GM23338 (cell line): ENCODE data around the gene KLHL6. TPM values are rescaled to one million over a fixed set of nuclear protein-coding genes. Genes with fewer than 3 reads are reported as not detected.
A peak's percentile ranks its signal among the peaks of the same experiment; 100 is the strongest.

Source experiments
- ATAC-seq: fragments of 200-7000 bp; cut with Tn5 transposase; 3 replicates; pipeline ENCODE4 v1.9.1; 2020
- DNase-seq: peaks from one replicate; pipeline ENCODE4 v3.0.0-alpha.2; 2015; ENCODE audit warnings: low spot score
- H2AFZ ChIP-seq: fragments of 200-600 bp; sonication (generic); 2 replicates; pipeline ENCODE4 v1.8.0; 2016; ENCODE audit warnings: antibody characterized with exemption, mild to moderate bottlenecking, moderate library complexity
- H3F3A ChIP-seq: fragments of 200-600 bp; sonication (generic); replicated peaks from 2 replicates; pipeline ENCODE4 v1.8.0; 2017; ENCODE audit warnings: antibody characterized with exemption, mixed run types, low read depth
- H3K27ac ChIP-seq: fragments of 200-600 bp; sonication (generic); 2 replicates; pipeline ENCODE4 v1.6.1; 2016; ENCODE audit warnings: low read depth
- H3K27me3 ChIP-seq: fragments of 200-600 bp; sonication (generic); 2 replicates; pipeline ENCODE4 v1.8.0; 2016; ENCODE audit warnings: mild to moderate bottlenecking, mixed run types, moderate library complexity; ENCODE audit not compliant: insufficient read depth
- H3K36me3 ChIP-seq: fragments of 200-600 bp; sonication (generic); 2 replicates; pipeline ENCODE4 v1.8.0; 2016; ENCODE audit warnings: mild to moderate bottlenecking; ENCODE audit not compliant: insufficient read depth
- H3K4me1 ChIP-seq: fragments of 200-600 bp; sonication (generic); 2 replicates; pipeline ENCODE4 v1.8.0; 2016; ENCODE audit warnings: mild to moderate bottlenecking, moderate library complexity; ENCODE audit not compliant: insufficient read depth
- H3K4me2 ChIP-seq: fragments of 200-600 bp; sonication (generic); 2 replicates; pipeline ENCODE4 v1.7.1; 2017; ENCODE audit warnings: mixed run types
- H3K4me3 ChIP-seq: fragments of 200-600 bp; sonication (generic); 2 replicates; pipeline ENCODE4 v1.6.1; 2016; ENCODE audit warnings: mixed run types
- H3K79me2 ChIP-seq: fragments of 200-600 bp; sonication (generic); replicated peaks from 2 replicates; pipeline ENCODE4 v1.8.0; 2017; ENCODE audit warnings: mild to moderate bottlenecking; ENCODE audit not compliant: insufficient read depth
- H3K9me2 ChIP-seq: fragments of 200-600 bp; sonication (generic); 2 replicates; pipeline ENCODE4 v1.8.0; 2017; ENCODE audit not compliant: insufficient read depth
- H4K20me1 ChIP-seq: fragments of 200-600 bp; sonication (generic); replicated peaks from 2 replicates; pipeline ENCODE4 v1.8.0; 2017; ENCODE audit warnings: mild to moderate bottlenecking; ENCODE audit not compliant: insufficient read depth
- H3K27ac Mint-ChIP-seq: 2 replicates; pipeline ENCODE4 v1.8.0; 2020; ENCODE audit warnings: inconsistent platforms, mild to moderate bottlenecking, moderate library complexity, mixed read lengths
- H3K27me3 Mint-ChIP-seq: 3 replicates; pipeline ENCODE4 v1.8.0; 2022; ENCODE audit warnings: low read depth, mild to moderate bottlenecking, moderate library complexity, mixed read lengths, inconsistent platforms; ENCODE audit not compliant: insufficient read depth, poor library complexity
- H3K36me3 Mint-ChIP-seq: 3 replicates; pipeline ENCODE4 v1.8.0; 2021; ENCODE audit warnings: low read depth, mild to moderate bottlenecking, inconsistent platforms, moderate library complexity, mixed read lengths
- H3K4me1 Mint-ChIP-seq: 3 replicates; pipeline ENCODE4 v1.8.0; 2020; ENCODE audit warnings: mild to moderate bottlenecking, inconsistent platforms, mixed read lengths
- H3K4me3 Mint-ChIP-seq: 3 replicates; pipeline ENCODE4 v1.8.0; 2021; ENCODE audit warnings: moderate library complexity, mild to moderate bottlenecking, inconsistent platforms, mixed read lengths
- H3K9me3 Mint-ChIP-seq: 3 replicates; pipeline ENCODE4 v1.8.0; 2020; ENCODE audit warnings: moderate library complexity, mild to moderate bottlenecking, inconsistent platforms, mixed read lengths
- CREB1 ChIP-seq: fragments of 250-450 bp; sonication (Bioruptor Pico); IDR thresholded peaks from 2 replicates; pipeline ENCODE4 v1.5.0; 2020; ENCODE audit warnings: low read depth, mild to moderate bottlenecking, moderate library complexity
- EZH2 ChIP-seq: fragments of 200-600 bp; sonication (generic); IDR thresholded peaks from one replicate; pipeline ENCODE4 v1.8.0; 2017; ENCODE audit warnings: antibody characterized with exemption, mild to moderate bottlenecking, low read depth; ENCODE audit not compliant: unreplicated experiment
- EZH2phosphoT487 ChIP-seq: fragments of 200-600 bp; sonication (generic); IDR thresholded peaks from one replicate; pipeline ENCODE4 v1.8.1; 2018; ENCODE audit warnings: antibody characterized with exemption; ENCODE audit not compliant: unreplicated experiment
- JUNB ChIP-seq: IDR thresholded peaks from one replicate; pipeline ENCODE4 v1.6.1; 2016; ENCODE audit warnings: antibody characterized with exemption; ENCODE audit not compliant: unreplicated experiment
- NANOG ChIP-seq: IDR thresholded peaks from 2 replicates; pipeline ENCODE4 v1.6.1; 2016; ENCODE audit warnings: antibody characterized with exemption, borderline replicate concordance
- POLR2AphosphoS5 ChIP-seq: IDR thresholded peaks from 2 replicates; pipeline ENCODE4 v1.6.1; 2016; ENCODE audit warnings: antibody characterized with exemption, low read depth
- STAT1 ChIP-seq: IDR thresholded peaks from one replicate; pipeline ENCODE4 v1.6.1; 2016; ENCODE audit warnings: antibody characterized with exemption; ENCODE audit not compliant: unreplicated experiment
- ZNF114 ChIP-seq: fragments of 250-450 bp; sonication (Bioruptor Pico); IDR thresholded peaks from 2 replicates; pipeline ENCODE4 v1.5.0; 2020; ENCODE audit warnings: mild to moderate bottlenecking, moderate library complexity
- ZNF331 ChIP-seq: fragments of 250-450 bp; sonication (Bioruptor Pico); IDR thresholded peaks from 2 replicates; pipeline ENCODE4 v1.5.0; 2020; ENCODE audit warnings: low read depth, mild to moderate bottlenecking, moderate library complexity
- polyA plus RNA-seq: library from polyadenylated mRNA; unstranded; fragments of >200 nt; fragmentation: Nextera tagmentation; extraction: Ambion mirVana; gene quantifications from 2 replicates; pipeline ENCODE4 v1.2.1, GENCODE V29; 2016
- total RNA-seq: library from RNA; depleted of rRNA; stranded (reverse); fragments of >200 nt; shearing (Covaris generic); gene quantifications from 2 replicates; pipeline ENCODE4 v1.2.3, GENCODE V29; 2014
- TF ChIP-seq, protein P1 (sequence below): IDR thresholded peaks from 2 replicates; pipeline ENCODE4 v1.6.1; 2016; ENCODE audit warnings: antibody characterized with exemption
- TF ChIP-seq, protein P2 (sequence below): fragments of 250-450 bp; sonication (Bioruptor Pico); IDR thresholded peaks from 2 replicates; pipeline ENCODE4 v1.5.0; 2020; ENCODE audit warnings: mild to moderate bottlenecking, moderate library complexity
- TF ChIP-seq, protein P3 (sequence below): IDR thresholded peaks from one replicate; pipeline ENCODE4 v1.6.1; 2018; ENCODE audit warnings: antibody characterized with exemption; ENCODE audit not compliant: unreplicated experiment
- TF ChIP-seq, protein P4 (sequence below), 2 experiments: fragments of 200-600 bp in 1 of 2; sonication (generic) in 1 of 2; conservative IDR thresholded peaks; 2 replicates each; pipeline versions ENCODE4 v1.5.1 to v1.6.1; 2016 to 2017; ENCODE audit warnings: antibody characterized with exemption in 2 of 2, low read depth in 2 of 2, mild to moderate bottlenecking in 2 of 2, moderate library complexity in 1 of 2

The KLHL6 gene
- total and polyA plus RNA-seq, 2 experiments from 2014 or later = not detected

DNA sequence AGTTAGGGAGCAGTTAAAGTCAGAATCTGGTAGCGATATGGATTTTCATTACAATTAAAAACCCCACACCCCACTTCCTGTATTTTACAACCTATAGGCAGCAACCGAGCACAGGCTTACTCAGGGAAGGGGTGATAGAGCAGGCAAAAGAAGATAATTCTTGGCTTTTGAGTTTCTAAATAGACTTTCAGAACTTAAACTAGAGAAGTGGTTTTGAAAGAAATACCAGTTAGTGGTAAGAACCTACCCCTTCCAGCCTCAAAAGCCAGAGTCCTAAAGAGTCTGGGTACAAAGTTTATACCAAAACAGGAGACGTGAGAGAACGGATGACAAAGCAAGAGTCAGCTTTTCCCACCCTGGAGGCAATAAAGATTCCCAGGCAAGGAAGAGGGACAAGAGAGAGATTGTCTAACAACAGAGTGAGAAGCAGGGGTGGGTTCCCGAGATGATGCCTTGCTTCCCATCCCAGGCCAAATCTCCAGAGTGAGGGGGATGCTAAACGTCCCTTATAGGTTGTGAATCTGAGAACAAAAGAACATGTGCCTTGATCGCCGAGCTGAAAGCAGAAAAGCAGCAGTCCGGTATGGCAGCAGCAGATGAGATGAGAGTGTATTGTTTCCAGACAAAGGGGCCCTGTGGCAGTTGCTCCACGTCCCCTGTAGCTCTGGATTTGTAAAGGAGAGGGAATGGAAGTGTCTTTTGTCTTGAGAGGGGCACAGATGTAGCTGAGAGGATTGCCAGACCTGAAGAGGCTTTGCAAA, 36.8 kb downstream of the KLHL6 start:
- ATAC-seq (peak; percentile 71), DNase-seq (peak; percentile 22)
- no peaks in the 10 kb centered on the region for H3K27me3 ChIP-seq
- H3K4me3 ChIP-seq = 0 out of 2 replicates have a peak overlapping the region, but pooled peaks have one; percentile 18
- TF ChIP-seq CREB1 (CRISPR knock-in tag) (no peak), ZNF114 (CRISPR knock-in tag) (no peak), POLR2AphosphoS5 (no peak), EZH2phosphoT487 (no peak), ZNF331 (CRISPR knock-in tag) (no peak), JUNB (no peak), NANOG (no peak), STAT1 (no peak), EZH2 (no peak)
- TF ChIP-seq, protein P1, sequence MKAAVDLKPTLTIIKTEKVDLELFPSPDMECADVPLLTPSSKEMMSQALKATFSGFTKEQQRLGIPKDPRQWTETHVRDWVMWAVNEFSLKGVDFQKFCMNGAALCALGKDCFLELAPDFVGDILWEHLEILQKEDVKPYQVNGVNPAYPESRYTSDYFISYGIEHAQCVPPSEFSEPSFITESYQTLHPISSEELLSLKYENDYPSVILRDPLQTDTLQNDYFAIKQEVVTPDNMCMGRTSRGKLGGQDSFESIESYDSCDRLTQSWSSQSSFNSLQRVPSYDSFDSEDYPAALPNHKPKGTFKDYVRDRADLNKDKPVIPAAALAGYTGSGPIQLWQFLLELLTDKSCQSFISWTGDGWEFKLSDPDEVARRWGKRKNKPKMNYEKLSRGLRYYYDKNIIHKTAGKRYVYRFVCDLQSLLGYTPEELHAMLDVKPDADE = no peak
- TF ChIP-seq, protein P2, sequence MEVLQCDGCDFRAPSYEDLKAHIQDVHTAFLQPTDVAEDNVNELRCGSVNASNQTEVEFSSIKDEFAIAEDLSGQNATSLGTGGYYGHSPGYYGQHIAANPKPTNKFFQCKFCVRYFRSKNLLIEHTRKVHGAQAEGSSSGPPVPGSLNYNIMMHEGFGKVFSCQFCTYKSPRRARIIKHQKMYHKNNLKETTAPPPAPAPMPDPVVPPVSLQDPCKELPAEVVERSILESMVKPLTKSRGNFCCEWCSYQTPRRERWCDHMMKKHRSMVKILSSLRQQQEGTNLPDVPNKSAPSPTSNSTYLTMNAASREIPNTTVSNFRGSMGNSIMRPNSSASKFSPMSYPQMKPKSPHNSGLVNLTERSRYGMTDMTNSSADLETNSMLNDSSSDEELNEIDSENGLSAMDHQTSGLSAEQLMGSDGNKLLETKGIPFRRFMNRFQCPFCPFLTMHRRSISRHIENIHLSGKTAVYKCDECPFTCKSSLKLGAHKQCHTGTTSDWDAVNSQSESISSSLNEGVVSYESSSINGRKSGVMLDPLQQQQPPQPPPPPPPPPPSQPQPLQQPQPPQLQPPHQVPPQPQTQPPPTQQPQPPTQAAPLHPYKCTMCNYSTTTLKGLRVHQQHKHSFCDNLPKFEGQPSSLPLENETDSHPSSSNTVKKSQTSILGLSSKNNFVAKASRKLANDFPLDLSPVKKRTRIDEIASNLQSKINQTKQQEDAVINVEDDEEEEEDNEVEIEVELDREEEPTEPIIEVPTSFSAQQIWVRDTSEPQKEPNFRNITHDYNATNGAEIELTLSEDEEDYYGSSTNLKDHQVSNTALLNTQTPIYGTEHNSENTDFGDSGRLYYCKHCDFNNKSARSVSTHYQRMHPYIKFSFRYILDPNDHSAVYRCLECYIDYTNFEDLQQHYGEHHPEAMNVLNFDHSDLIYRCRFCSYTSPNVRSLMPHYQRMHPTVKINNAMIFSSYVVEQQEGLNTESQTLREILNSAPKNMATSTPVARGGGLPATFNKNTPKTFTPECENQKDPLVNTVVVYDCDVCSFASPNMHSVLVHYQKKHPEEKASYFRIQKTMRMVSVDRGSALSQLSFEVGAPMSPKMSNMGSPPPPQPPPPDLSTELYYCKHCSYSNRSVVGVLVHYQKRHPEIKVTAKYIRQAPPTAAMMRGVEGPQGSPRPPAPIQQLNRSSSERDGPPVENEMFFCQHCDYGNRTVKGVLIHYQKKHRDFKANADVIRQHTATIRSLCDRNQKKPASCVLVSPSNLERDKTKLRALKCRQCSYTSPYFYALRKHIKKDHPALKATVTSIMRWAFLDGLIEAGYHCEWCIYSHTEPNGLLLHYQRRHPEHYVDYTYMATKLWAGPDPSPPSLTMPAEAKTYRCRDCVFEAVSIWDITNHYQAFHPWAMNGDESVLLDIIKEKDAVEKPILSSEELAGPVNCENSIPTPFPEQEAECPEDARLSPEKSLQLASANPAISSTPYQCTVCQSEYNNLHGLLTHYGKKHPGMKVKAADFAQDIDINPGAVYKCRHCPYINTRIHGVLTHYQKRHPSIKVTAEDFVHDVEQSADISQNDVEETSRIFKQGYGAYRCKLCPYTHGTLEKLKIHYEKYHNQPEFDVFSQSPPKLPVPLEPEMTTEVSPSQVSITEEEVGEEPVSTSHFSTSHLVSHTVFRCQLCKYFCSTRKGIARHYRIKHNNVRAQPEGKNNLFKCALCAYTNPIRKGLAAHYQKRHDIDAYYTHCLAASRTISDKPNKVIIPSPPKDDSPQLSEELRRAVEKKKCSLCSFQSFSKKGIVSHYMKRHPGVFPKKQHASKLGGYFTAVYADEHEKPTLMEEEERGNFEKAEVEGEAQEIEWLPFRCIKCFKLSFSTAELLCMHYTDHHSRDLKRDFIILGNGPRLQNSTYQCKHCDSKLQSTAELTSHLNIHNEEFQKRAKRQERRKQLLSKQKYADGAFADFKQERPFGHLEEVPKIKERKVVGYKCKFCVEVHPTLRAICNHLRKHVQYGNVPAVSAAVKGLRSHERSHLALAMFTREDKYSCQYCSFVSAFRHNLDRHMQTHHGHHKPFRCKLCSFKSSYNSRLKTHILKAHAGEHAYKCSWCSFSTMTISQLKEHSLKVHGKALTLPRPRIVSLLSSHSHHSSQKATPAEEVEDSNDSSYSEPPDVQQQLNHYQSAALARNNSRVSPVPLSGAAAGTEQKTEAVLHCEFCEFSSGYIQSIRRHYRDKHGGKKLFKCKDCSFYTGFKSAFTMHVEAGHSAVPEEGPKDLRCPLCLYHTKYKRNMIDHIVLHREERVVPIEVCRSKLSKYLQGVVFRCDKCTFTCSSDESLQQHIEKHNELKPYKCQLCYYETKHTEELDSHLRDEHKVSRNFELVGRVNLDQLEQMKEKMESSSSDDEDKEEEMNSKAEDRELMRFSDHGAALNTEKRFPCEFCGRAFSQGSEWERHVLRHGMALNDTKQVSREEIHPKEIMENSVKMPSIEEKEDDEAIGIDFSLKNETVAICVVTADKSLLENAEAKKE (CRISPR knock-in tag) = no peak
- TF ChIP-seq, protein P3, sequence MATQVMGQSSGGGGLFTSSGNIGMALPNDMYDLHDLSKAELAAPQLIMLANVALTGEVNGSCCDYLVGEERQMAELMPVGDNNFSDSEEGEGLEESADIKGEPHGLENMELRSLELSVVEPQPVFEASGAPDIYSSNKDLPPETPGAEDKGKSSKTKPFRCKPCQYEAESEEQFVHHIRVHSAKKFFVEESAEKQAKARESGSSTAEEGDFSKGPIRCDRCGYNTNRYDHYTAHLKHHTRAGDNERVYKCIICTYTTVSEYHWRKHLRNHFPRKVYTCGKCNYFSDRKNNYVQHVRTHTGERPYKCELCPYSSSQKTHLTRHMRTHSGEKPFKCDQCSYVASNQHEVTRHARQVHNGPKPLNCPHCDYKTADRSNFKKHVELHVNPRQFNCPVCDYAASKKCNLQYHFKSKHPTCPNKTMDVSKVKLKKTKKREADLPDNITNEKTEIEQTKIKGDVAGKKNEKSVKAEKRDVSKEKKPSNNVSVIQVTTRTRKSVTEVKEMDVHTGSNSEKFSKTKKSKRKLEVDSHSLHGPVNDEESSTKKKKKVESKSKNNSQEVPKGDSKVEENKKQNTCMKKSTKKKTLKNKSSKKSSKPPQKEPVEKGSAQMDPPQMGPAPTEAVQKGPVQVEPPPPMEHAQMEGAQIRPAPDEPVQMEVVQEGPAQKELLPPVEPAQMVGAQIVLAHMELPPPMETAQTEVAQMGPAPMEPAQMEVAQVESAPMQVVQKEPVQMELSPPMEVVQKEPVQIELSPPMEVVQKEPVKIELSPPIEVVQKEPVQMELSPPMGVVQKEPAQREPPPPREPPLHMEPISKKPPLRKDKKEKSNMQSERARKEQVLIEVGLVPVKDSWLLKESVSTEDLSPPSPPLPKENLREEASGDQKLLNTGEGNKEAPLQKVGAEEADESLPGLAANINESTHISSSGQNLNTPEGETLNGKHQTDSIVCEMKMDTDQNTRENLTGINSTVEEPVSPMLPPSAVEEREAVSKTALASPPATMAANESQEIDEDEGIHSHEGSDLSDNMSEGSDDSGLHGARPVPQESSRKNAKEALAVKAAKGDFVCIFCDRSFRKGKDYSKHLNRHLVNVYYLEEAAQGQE = no peak
- TF ChIP-seq, protein P4, sequence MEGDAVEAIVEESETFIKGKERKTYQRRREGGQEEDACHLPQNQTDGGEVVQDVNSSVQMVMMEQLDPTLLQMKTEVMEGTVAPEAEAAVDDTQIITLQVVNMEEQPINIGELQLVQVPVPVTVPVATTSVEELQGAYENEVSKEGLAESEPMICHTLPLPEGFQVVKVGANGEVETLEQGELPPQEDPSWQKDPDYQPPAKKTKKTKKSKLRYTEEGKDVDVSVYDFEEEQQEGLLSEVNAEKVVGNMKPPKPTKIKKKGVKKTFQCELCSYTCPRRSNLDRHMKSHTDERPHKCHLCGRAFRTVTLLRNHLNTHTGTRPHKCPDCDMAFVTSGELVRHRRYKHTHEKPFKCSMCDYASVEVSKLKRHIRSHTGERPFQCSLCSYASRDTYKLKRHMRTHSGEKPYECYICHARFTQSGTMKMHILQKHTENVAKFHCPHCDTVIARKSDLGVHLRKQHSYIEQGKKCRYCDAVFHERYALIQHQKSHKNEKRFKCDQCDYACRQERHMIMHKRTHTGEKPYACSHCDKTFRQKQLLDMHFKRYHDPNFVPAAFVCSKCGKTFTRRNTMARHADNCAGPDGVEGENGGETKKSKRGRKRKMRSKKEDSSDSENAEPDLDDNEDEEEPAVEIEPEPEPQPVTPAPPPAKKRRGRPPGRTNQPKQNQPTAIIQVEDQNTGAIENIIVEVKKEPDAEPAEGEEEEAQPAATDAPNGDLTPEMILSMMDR (conservative IDR thresholded peaks at IDR 0.05; ENCODE audit: low read depth in 2 of 2) = no peak
- H4K20me1 ChIP-seq = no peaks in the 10 kb centered on the region
- H3K4me1 ChIP-seq = peaks cover 12% of the 10 kb centered on the region
- H3K27me3 Mint-ChIP-seq = peaks cover 6% of the 10 kb centered on the region
- H3K27ac ChIP-seq = no peak overlapping the region
- H3K36me3 ChIP-seq = no peaks in the 10 kb centered on the region
- peaks cover 3% of the 10 kb centered on the region; the same call in 1 of the 2 replicates for H3K9me2 ChIP-seq
- peaks cover 32% of the 10 kb centered on the region for H3K4me1 Mint-ChIP-seq
- no peak overlapping the region for H3K4me3 Mint-ChIP-seq
- no peaks in the 10 kb centered on the region for H3K9me3 Mint-ChIP-seq
- no peaks in the 10 kb centered on the region for H3K36me3 Mint-ChIP-seq
- H3K4me2 ChIP-seq = peak overlapping the region; percentile 60; the same call in 1 of the 2 replicates
- H3K79me2 ChIP-seq = no peaks in the 10 kb centered on the region
- peak overlapping the region; percentile 0; the same call in 1 of the 2 replicates for H3K27ac Mint-ChIP-seq
- 0 out of 2 replicates have a peak, but pooled peaks cover 4% of the 10 kb centered on the region for H3F3A ChIP-seq
- H2AFZ ChIP-seq = peak overlapping the region; percentile 98
